OCI-LY7 (cell line): ENCODE data around the gene STMND1. TPM values are rescaled to one million over a fixed set of nuclear protein-coding genes. Genes with fewer than 3 reads are reported as not detected.

ENCODE experiments used
- BruUV-seq: library from RNA; stranded (reverse); fragments of 400-500 nt; replicated peaks from 2 replicates; lab custom pipeline; 2021; lab: Mats Ljungman, UMichigan
- CTCF ChIA-PET: fragments of 300-600 bp; sonication (Branson Sonifier 250); formaldehyde crosslinking; loops from one replicate; lab custom pipeline; 2022; ENCODE audit warnings: antibody characterized with exemption; ENCODE audit not compliant: unreplicated experiment; lab: Charles Lee
- POLR2A ChIA-PET: fragments of 300-600 bp; sonication (Branson Sonifier 250); formaldehyde crosslinking; loops from one replicate; lab custom pipeline; 2022; ENCODE audit warnings: antibody characterized with exemption; lab: Charles Lee
- DNase-seq: peaks from one replicate; pipeline ENCODE4 v3.0.0-alpha.2; 2015; ENCODE audit warnings: low spot score
- H2AFZ ChIP-seq: fragments of 200-600 bp; sonication (generic), shearing (Covaris generic); 2 replicates; pipeline ENCODE4 v1.6.1; 2014; ENCODE audit warnings: mild to moderate bottlenecking, antibody characterized with exemption, low read length, moderate library complexity
- H3K27ac ChIP-seq: fragments of 200-600 bp; sonication (generic); 2 replicates; pipeline ENCODE4 v1.5.1; 2014; ENCODE audit warnings: mixed run types, low read depth, mild to moderate bottlenecking, moderate library complexity, low read length, inconsistent platforms; ENCODE audit not compliant: poor library complexity, severe bottlenecking
- H3K36me3 ChIP-seq: fragments of 200-600 bp; sonication (generic); 2 replicates; pipeline ENCODE4 v1.6.1; 2014; ENCODE audit warnings: mild to moderate bottlenecking, antibody characterized with exemption, low read length, moderate library complexity, mixed read lengths; ENCODE audit not compliant: insufficient read depth
- H3K4me1 ChIP-seq: fragments of 200-600 bp; sonication (generic); 2 replicates; pipeline ENCODE4 v1.5.1; 2014; ENCODE audit warnings: mild to moderate bottlenecking, low read length; ENCODE audit not compliant: insufficient read depth, poor library complexity, severe bottlenecking
- H3K4me2 ChIP-seq: fragments of 200-600 bp; sonication (generic); 2 replicates; pipeline ENCODE4 v1.6.1; 2014; ENCODE audit warnings: mild to moderate bottlenecking, low read length
- H3K4me3 ChIP-seq: fragments of 200-600 bp; sonication (generic); 2 replicates; pipeline ENCODE4 v1.5.1; 2014; ENCODE audit warnings: mild to moderate bottlenecking, low read depth, low read length; ENCODE audit not compliant: poor library complexity, severe bottlenecking
- H3K79me2 ChIP-seq: fragments of 200-600 bp; sonication (generic); 2 replicates; pipeline ENCODE4 v1.6.1; 2016; ENCODE audit warnings: low read depth, mild to moderate bottlenecking, low read length, moderate library complexity, mixed read lengths; ENCODE audit not compliant: insufficient read depth
- H3K9me2 ChIP-seq: fragments of 200-600 bp; sonication (generic); 2 replicates; pipeline ENCODE4 v1.6.1; 2016; ENCODE audit warnings: mild to moderate bottlenecking, low read length, mixed read lengths; ENCODE audit not compliant: insufficient read depth
- H3K9me3 ChIP-seq: fragments of 200-600 bp; sonication (generic); 2 replicates; pipeline ENCODE4 v1.6.1; 2014; ENCODE audit warnings: mild to moderate bottlenecking, mixed run types, low read length, mixed read lengths
- H4K20me1 ChIP-seq: fragments of 200-600 bp; sonication (generic); 2 replicates; pipeline ENCODE4 v1.6.1; 2014; ENCODE audit warnings: mild to moderate bottlenecking, antibody characterized with exemption, low read length, moderate library complexity, mixed read lengths; ENCODE audit not compliant: insufficient read depth
- EZH2phosphoT487 ChIP-seq: fragments of 200-600 bp; sonication (generic); IDR thresholded peaks from 2 replicates; pipeline ENCODE4 v1.6.1; 2018; ENCODE audit warnings: low read depth, borderline replicate concordance, mild to moderate bottlenecking, mixed run types, antibody characterized with exemption, low read length, moderate library complexity, mixed read lengths
- intact Hi-C: fragments of 100-400 bp; cut with micrococcal nuclease; formaldehyde crosslinking; loops from one replicate; pipeline ENCODE4 v1.10.0; 2022; ENCODE audit not compliant: unreplicated experiment
- total RNA-seq, 2 experiments: library from RNA; depleted of rRNA in 1 of 2; stranded (reverse); fragments of >200 nt in 1 of 2; shearing (Covaris generic) in 1 of 2; gene quantifications; 2 replicates each; pipeline ENCODE4 v1.2.3, GENCODE V29; 2014 to 2022
- TF ChIP-seq, protein P1 (sequence below): fragments of 200-600 bp; sonication (generic); conservative IDR thresholded peaks from 2 replicates; pipeline ENCODE4 v1.5.1; 2014; ENCODE audit warnings: mild to moderate bottlenecking, antibody characterized with exemption, low read length, moderate library complexity, mixed read lengths

STMND1 gene
- total RNA-seq, 2 experiments from 2014 or later: not detected

DNA sequence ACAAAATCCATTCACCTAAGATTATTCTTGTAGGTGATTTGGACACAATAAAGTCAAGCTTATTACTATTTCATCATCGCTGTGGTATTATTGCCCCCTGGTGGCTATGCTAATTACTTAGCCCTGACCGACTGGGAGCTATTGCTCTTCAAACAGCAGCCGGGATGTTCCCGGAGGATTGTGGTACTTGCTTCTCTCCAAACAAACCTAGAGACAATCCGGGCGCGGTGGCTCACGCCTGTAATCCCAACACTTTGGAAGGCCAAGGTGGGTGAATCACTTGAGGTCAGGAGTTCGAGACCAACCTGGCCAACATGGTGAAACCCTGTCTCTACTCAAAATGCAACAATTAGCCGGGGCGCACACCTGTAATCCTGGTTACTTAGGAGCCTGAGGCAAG lies 15.4 kb upstream of the STMND1 start:
- no peaks in the 10 kb centered on the region for H3K9me2 ChIP-seq
- no peak overlapping the region for H3K27ac ChIP-seq
- POLR2A ChIA-PET: no interaction called here
- no peak overlapping the region for H3K4me3 ChIP-seq
- no TSS peak for BruUV-seq
- TF ChIP-seq, protein P1, sequence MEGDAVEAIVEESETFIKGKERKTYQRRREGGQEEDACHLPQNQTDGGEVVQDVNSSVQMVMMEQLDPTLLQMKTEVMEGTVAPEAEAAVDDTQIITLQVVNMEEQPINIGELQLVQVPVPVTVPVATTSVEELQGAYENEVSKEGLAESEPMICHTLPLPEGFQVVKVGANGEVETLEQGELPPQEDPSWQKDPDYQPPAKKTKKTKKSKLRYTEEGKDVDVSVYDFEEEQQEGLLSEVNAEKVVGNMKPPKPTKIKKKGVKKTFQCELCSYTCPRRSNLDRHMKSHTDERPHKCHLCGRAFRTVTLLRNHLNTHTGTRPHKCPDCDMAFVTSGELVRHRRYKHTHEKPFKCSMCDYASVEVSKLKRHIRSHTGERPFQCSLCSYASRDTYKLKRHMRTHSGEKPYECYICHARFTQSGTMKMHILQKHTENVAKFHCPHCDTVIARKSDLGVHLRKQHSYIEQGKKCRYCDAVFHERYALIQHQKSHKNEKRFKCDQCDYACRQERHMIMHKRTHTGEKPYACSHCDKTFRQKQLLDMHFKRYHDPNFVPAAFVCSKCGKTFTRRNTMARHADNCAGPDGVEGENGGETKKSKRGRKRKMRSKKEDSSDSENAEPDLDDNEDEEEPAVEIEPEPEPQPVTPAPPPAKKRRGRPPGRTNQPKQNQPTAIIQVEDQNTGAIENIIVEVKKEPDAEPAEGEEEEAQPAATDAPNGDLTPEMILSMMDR: peak; percentile 67
- no peak for TF ChIP-seq EZH2phosphoT487
- H3K36me3 ChIP-seq: no peaks in the 10 kb centered on the region
- no peak overlapping the region for H3K4me2 ChIP-seq
- CTCF ChIA-PET: no interaction called here
- no peaks in the 10 kb centered on the region for H3K9me3 ChIP-seq
- no peaks in the 10 kb centered on the region for H3K79me2 ChIP-seq
- H4K20me1 ChIP-seq: no peaks in the 10 kb centered on the region
- intact Hi-C loops: no loop called here
- no peak overlapping the region for H2AFZ ChIP-seq
- no peaks in the 10 kb centered on the region for H3K4me1 ChIP-seq
- peak; percentile 2 for DNase-seq

DNA sequence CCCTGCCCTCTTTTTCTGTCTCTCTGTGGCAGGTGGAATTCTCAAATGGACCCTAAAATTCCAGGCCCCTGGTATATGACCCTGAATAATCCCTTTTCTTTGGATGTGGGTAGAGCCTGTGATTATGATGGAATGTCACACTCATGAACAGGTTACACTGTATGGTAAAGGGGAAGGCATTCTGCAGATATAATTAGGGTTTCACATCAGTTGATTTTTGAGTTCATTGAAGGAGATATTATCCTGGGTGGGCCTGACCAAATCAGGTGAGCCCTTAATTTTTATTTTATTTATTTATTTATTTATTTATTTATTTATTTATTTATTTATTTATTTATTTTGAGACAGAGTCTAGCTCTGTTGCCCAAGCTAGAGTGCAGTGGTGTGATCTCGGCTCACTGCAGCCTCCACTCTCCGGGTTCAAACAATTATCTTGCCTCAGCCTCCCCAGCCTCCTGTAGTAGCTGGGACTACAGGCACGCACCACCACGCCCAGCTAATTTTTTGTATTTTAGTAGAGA lies 13.7 kb upstream of the STMND1 start:
- CTCF ChIA-PET: no interaction called here
- intact Hi-C loops: no loop called here

DNA sequence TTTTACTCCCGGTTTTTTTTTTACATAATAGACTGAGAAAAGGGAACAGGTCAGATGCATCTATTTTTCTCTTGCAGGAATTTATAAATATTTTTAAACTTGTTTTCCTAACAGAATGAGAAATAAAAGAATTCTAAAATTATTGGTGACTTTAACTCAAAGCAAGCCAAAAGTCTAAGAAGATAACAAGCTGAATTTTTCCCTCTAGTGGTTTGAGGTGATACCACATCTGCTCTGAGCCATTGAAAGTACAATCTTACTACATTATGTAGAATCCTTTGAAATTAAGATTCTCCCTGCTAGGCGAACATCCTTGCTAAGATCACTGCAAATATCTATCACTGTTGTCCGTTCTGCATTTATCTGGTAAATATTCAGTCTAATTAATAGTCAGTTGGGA lies 10.7 kb upstream of the STMND1 start:
- H3K4me2 ChIP-seq: no peak overlapping the region
- no peaks in the 10 kb centered on the region for H3K9me2 ChIP-seq
- H3K4me3 ChIP-seq: no peak overlapping the region
- no peaks in the 10 kb centered on the region for H3K4me1 ChIP-seq
- DNase-seq: no peak
- POLR2A ChIA-PET: no interaction called here
- no TSS peak for BruUV-seq
- no peaks in the 10 kb centered on the region for H3K79me2 ChIP-seq
- H3K9me3 ChIP-seq: no peaks in the 10 kb centered on the region
- TF ChIP-seq, protein P1: 0 out of 2 replicates have a peak, but pooled peaks have one; percentile 19
- no peak for TF ChIP-seq EZH2phosphoT487
- no peak overlapping the region for H3K27ac ChIP-seq
- no peaks in the 10 kb centered on the region for H3K36me3 ChIP-seq
- intact Hi-C loops: no loop called here
- no peak overlapping the region for H2AFZ ChIP-seq
- CTCF ChIA-PET: no interaction called here
- no peaks in the 10 kb centered on the region for H4K20me1 ChIP-seq

More for the DNA sequence above, 13.7 kb upstream of the STMND1 start:
- BruUV-seq: no TSS peak
- Histone ChIP-seq H3K9me3 (no peaks in the 10 kb centered on the region), H3K36me3 (no peaks in the 10 kb centered on the region), H3K79me2 (no peaks in the 10 kb centered on the region), H2AFZ (no peak overlapping the region), H3K4me1 (no peaks in the 10 kb centered on the region), H3K27ac (no peak overlapping the region), H3K9me2 (no peaks in the 10 kb centered on the region), H4K20me1 (no peaks in the 10 kb centered on the region), H3K4me2 (no peak overlapping the region), H3K4me3 (no peak overlapping the region)
- DNase-seq: no peak
- POLR2A ChIA-PET: interaction anchor here (0.6 kb wide), 1 partner anchor 35 kb away, joined by 3 read pairs; no protein-coding TSS in a partner anchor
- TF ChIP-seq EZH2phosphoT487: no peak
- TF ChIP-seq, protein P1: no peak
